Right lobe of liver (tissue), 4 donors: ENCODE data around the gene CCNK.

ENCODE experiments used
- POLR2A ChIP-seq: fragments of 450-650 bp; IDR thresholded peaks from one replicate; pipeline ENCODE4 v1.6.1; 2017; ENCODE audit warnings: antibody characterized with exemption, mild to moderate bottlenecking
- TF ChIP-seq, protein P1 (sequence below), 4 donors: fragments of 200-600 bp in 3 of 4; fragments of 450-650 bp in 1 of 4; IDR thresholded peaks; one replicate each; pipeline versions ENCODE4 v1.5.1 to v1.8.0; 2016 to 2022; ENCODE audit warnings: antibody characterized with exemption in 4 of 4, mild to moderate bottlenecking in 2 of 4
- donor health status: DM: no; HTN: no; CAD: no.
- donor health status: DM: no; HTN: no; CAD: no.
- donor health status: DM: no; HTN: yes; CAD: no.

DNA sequence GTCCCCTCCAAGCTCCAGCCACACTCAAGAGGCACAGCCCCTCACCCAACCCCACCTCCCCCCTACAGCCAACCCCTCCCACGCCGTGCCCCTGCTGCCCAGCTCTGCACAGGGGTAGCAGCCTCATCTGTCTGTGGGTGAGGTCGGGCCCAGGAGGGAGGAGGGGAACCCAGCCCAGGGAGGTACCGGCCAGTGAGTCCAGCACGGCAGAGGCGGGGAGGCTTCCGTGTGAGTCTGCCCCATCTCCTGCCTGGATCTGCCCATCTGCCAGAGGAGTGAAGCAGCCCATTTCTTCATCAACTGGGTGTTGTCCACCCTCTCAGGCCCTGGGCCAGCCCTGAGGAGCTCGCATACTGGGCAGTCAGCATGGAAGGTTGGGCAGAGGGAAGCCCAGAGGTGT, 54.2 kb downstream of the CCNK start:
- no peak for TF ChIP-seq POLR2A
- TF ChIP-seq, protein P1, sequence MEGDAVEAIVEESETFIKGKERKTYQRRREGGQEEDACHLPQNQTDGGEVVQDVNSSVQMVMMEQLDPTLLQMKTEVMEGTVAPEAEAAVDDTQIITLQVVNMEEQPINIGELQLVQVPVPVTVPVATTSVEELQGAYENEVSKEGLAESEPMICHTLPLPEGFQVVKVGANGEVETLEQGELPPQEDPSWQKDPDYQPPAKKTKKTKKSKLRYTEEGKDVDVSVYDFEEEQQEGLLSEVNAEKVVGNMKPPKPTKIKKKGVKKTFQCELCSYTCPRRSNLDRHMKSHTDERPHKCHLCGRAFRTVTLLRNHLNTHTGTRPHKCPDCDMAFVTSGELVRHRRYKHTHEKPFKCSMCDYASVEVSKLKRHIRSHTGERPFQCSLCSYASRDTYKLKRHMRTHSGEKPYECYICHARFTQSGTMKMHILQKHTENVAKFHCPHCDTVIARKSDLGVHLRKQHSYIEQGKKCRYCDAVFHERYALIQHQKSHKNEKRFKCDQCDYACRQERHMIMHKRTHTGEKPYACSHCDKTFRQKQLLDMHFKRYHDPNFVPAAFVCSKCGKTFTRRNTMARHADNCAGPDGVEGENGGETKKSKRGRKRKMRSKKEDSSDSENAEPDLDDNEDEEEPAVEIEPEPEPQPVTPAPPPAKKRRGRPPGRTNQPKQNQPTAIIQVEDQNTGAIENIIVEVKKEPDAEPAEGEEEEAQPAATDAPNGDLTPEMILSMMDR (IDR thresholded peaks at IDR 0.05): no peak
